Osteoblast (primary cell): ENCODE measurements around the gene CCDC85C. TPM values are rescaled to one million over a fixed set of nuclear protein-coding genes. Genes with fewer than 3 reads are reported as not detected.
A peak's percentile ranks its signal among the peaks of the same experiment; 100 is the strongest.

Experiments used
- DNase-seq: peaks from one replicate; pipeline ENCODE4 v3.0.0; 2011; ENCODE audit warnings: low spot score, mixed read lengths; ENCODE audit not compliant: insufficient read length; ENCODE audit errors: missing footprints
- H2AFZ ChIP-seq: 2 replicates; pipeline ENCODE4 v1.6.0; 2011; ENCODE audit warnings: mild to moderate bottlenecking, low read length
- H3K27ac ChIP-seq: 2 replicates; pipeline ENCODE4 v1.5.1; 2011; ENCODE audit warnings: mild to moderate bottlenecking, low read depth, low read length, moderate library complexity
- H3K27me3 ChIP-seq: 2 replicates; pipeline ENCODE4 v1.6.0; 2012; ENCODE audit warnings: mild to moderate bottlenecking, control low read depth, inconsistent platforms, low read length, moderate library complexity; ENCODE audit not compliant: insufficient read depth
- H3K36me3 ChIP-seq: 2 replicates; pipeline ENCODE4 v1.5.1; 2011; ENCODE audit warnings: mild to moderate bottlenecking, low read length, control low read depth, moderate library complexity; ENCODE audit not compliant: insufficient read depth
- H3K4me1 ChIP-seq: 2 replicates; pipeline ENCODE4 v1.5.1; 2011; ENCODE audit warnings: mild to moderate bottlenecking, low read length, control low read depth, moderate library complexity; ENCODE audit not compliant: insufficient read depth
- H3K4me2 ChIP-seq: 2 replicates; pipeline ENCODE4 v1.6.0; 2011; ENCODE audit warnings: mild to moderate bottlenecking, low read length; ENCODE audit not compliant: insufficient read depth
- H3K4me3 ChIP-seq: fragments of 200-600 bp; sonication (generic); 3 replicates; pipeline ENCODE4 v1.5.1; 2012; ENCODE audit warnings: mild to moderate bottlenecking, low read length, inconsistent platforms; ENCODE audit not compliant: insufficient read depth
- H3K79me2 ChIP-seq: 2 replicates; pipeline ENCODE4 v1.6.0; 2012; ENCODE audit warnings: mild to moderate bottlenecking, low read length, control low read depth, inconsistent platforms; ENCODE audit not compliant: insufficient read depth
- H3K9me3 ChIP-seq: 2 replicates; pipeline ENCODE4 v1.5.1; 2011; ENCODE audit warnings: low read depth, low read length, control low read depth
- H4K20me1 ChIP-seq: 2 replicates; pipeline ENCODE4 v1.6.0; 2012; ENCODE audit warnings: mild to moderate bottlenecking, low read length, control low read depth; ENCODE audit not compliant: insufficient read depth
- CTCF ChIP-seq: IDR thresholded peaks from 2 replicates; pipeline ENCODE4 v1.5.1; 2011; ENCODE audit warnings: mild to moderate bottlenecking, low read depth, low read length, moderate library complexity; ENCODE audit errors: extremely low read depth
- total RNA-seq: library from RNA; depleted of rRNA; stranded (reverse); fragments of >200 nt; gene quantifications from 2 replicates; pipeline ENCODE4 v1.2.3, GENCODE V29; 2012

Gene CCDC85C
- total RNA-seq, 1 donor = 3.6 TPM

GRCh38 chr14:99649219-99649618 is 45.2 kb upstream of the CCDC85C start:
- H3K4me2 ChIP-seq = no peak overlapping the region
- DNase-seq = peak; percentile 99
- no peak overlapping the region for H3K4me3 ChIP-seq
- TF ChIP-seq CTCF = no peak
- no peaks in the 10 kb centered on the region for H3K36me3 ChIP-seq
- no peaks in the 10 kb centered on the region for H4K20me1 ChIP-seq
- no peaks in the 10 kb centered on the region for H3K9me3 ChIP-seq
- H3K79me2 ChIP-seq = peaks cover 11% of the 10 kb centered on the region
- H3K27ac ChIP-seq = peak overlapping the region; percentile 30
- H2AFZ ChIP-seq = peak overlapping the region; percentile 10
- peaks cover 17% of the 10 kb centered on the region for H3K4me1 ChIP-seq
- H3K27me3 ChIP-seq = no peaks in the 10 kb centered on the region

- Histone ChIP-seq H4K20me1 (no peaks in the 10 kb centered on the region), H3K4me2 (no peak overlapping the region), H3K4me3 (no peak overlapping the region), H2AFZ (no peak overlapping the region), H3K27ac (no peak overlapping the region), H3K79me2 (peaks cover 11% of the 10 kb centered on the region), H3K9me3 (no peaks in the 10 kb centered on the region), H3K36me3 (no peaks in the 10 kb centered on the region), H3K4me1 (peaks cover 17% of the 10 kb centered on the region), H3K27me3 (no peaks in the 10 kb centered on the region)
- TF ChIP-seq CTCF = no peak
- DNase-seq = peak; percentile 52
Measured at GRCh38 chr14:99648027-99648784, 44.2 kb upstream of the CCDC85C start.

- Histone ChIP-seq H3K79me2 (peaks cover 11% of the 10 kb centered on the region), H3K4me1 (peaks cover 17% of the 10 kb centered on the region), H4K20me1 (no peaks in the 10 kb centered on the region), H3K4me3 (no peak overlapping the region), H3K9me3 (no peaks in the 10 kb centered on the region), H3K36me3 (no peaks in the 10 kb centered on the region), H3K4me2 (no peak overlapping the region), H3K27me3 (no peaks in the 10 kb centered on the region), H2AFZ (no peak overlapping the region), H3K27ac (no peak overlapping the region)
- no peak for TF ChIP-seq CTCF
- peak; percentile 97 for DNase-seq
Measured at GRCh38 chr14:99647411-99647810, 43.4 kb upstream of the CCDC85C start.
